ENCODE measurements around the gene CFAP97D1. TPM values are rescaled to one million over a fixed set of nuclear protein-coding genes. Genes with fewer than 3 reads are reported as not detected.

CFAP97D1 gene
- total RNA-seq, 2 experiments from 2014 or later, result not detected

DNA sequence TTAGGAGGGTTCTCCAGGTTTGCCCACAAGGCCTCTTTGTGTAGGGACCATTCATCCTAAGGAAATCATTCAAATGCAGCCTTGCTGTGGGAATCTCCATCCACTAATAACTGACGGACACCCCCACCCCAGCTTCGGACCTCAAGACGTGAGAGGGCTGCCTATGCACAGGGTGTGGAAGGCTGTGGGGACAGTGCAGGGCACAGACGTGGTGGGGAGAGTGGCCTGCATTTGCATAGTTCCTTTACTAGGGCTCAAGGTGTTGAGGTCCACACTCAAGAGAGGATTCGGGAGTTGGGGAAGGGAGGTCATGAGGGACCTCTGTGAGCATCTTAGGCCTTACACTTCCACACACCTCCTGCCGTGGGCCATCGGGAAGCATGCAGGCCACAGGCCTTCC lies 11.3 kb upstream of the CFAP97D1 start:
- CTCF ChIA-PET, result interaction anchor here (0.7 to 1.7 kb wide), 3 partner anchors 8 to 75 kb away, joined by 3 to 8 read pairs (median 4); no protein-coding TSS in a partner anchor

DNA sequence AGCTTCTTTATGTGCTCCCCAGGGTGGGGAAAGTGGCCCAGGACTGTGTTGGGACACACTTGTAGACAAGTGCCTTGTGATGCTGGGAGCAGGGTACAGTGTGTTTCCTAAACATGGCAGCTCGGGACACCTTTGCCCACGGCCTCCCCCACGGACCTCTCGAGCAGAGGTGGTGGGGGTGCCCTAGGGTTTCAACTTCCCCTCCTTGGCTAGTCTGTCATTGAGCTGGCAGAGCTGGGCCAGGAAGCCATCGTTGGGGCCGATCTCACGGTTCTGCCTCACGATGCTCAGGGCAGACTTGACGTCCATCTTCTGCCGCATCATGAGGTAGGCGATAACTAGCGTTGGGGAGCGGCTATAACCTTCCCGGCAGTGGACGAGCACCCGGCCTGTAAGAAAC lies 10.8 kb upstream of the CFAP97D1 start:
- H3K9me3 Mint-ChIP-seq (ENCODE audit: insufficient read depth), result no peaks in the 10 kb centered on the region
- H3K27me3 Mint-ChIP-seq (ENCODE audit: low read depth), result peaks cover 3% of the 10 kb centered on the region
- peaks cover 9% of the 10 kb centered on the region for H3K4me1 Mint-ChIP-seq (ENCODE audit: low read depth)
- POLR2A ChIA-PET, result no interaction called here
- no peak for DNase-seq
- CTCF ChIA-PET, result interaction anchor here (1.4 to 1.7 kb wide), 2 partner anchors 9 to 75 kb away, joined by 4 to 8 read pairs; no protein-coding TSS in a partner anchor
- H3K36me3 Mint-ChIP-seq (ENCODE audit: low read depth), result peaks cover 10% of the 10 kb centered on the region
- no peak overlapping the region for H3K27ac Mint-ChIP-seq
- no peak overlapping the region for H3K4me3 Mint-ChIP-seq
- ATAC-seq, result no peak

More for the DNA sequence above, 11.3 kb upstream of the CFAP97D1 start:
- Mint-ChIP-seq H3K36me3 (ENCODE audit: low read depth) (peaks cover 10% of the 10 kb centered on the region), H3K4me3 (no peak overlapping the region), H3K27ac (no peak overlapping the region), H3K4me1 (ENCODE audit: low read depth) (peaks cover 9% of the 10 kb centered on the region), H3K9me3 (ENCODE audit: insufficient read depth) (no peaks in the 10 kb centered on the region), H3K27me3 (ENCODE audit: low read depth) (peaks cover 3% of the 10 kb centered on the region)
- DNase-seq, result no peak
- POLR2A ChIA-PET, result no interaction called here
- ATAC-seq, result no peak

DNA sequence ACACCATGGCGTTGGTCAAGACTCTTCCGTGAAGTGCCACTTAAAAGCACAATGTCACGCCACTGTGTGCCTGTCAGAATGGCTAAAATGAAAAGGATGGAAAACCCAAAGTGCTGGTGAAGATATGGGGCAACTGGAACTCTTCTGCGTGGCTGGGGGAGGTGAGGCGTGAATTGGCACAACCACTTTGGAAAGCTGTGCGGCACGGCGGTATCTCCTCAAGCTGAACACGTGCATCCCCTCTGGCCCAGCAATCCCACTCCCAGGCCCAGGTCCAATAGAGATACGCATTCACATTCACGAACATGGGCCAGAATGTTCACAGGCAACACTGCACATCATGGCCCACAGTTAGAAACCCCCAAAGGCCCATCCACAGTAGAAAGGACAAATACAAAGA lies 10.4 kb upstream of the CFAP97D1 start:
- Mint-ChIP-seq H3K36me3 (ENCODE audit: low read depth) (peaks cover 10% of the 10 kb centered on the region), H3K27me3 (ENCODE audit: low read depth) (peaks cover 3% of the 10 kb centered on the region), H3K4me1 (ENCODE audit: low read depth) (peaks cover 9% of the 10 kb centered on the region), H3K9me3 (ENCODE audit: insufficient read depth) (no peaks in the 10 kb centered on the region), H3K4me3 (no peak overlapping the region), H3K27ac (no peak overlapping the region)
- ChIA-PET POLR2A (no interaction called here), CTCF (interaction anchor here (1.4 to 1.7 kb wide), 2 partner anchors 9 to 76 kb away, joined by 4 to 8 read pairs; no protein-coding TSS in a partner anchor)
- no peak for DNase-seq
- ATAC-seq, result no peak

DNA sequence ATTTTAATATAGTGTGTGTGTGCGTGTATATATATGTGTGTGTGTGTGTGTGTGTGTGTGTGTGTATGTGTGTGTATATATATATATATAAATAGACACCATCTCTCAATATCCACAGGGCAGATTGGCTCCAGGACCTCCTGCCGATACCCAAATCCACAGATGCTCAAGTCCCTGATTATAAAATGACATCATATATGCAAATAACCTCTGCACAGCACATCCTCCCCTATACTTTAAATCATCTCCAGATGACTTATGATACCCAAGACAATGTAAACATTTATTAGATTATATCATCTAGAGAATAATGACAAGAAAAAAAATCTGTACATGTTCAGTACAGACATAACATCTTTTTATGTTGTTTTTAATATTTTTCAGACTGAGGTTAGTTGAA lies 9.3 kb upstream of the CFAP97D1 start:
- Mint-ChIP-seq H3K9me3 (ENCODE audit: insufficient read depth) (no peaks in the 10 kb centered on the region), H3K36me3 (ENCODE audit: low read depth) (peaks cover 12% of the 10 kb centered on the region), H3K27ac (no peak overlapping the region), H3K27me3 (ENCODE audit: low read depth) (no peaks in the 10 kb centered on the region), H3K4me1 (ENCODE audit: low read depth) (peaks cover 9% of the 10 kb centered on the region), H3K4me3 (no peak overlapping the region)
- no peak for ATAC-seq
- ChIA-PET POLR2A (no interaction called here), CTCF (interaction anchor here (1.7 kb wide), 1 partner anchor 77 kb away, joined by 4 read pairs; no protein-coding TSS in a partner anchor)
- no peak for DNase-seq

DNA sequence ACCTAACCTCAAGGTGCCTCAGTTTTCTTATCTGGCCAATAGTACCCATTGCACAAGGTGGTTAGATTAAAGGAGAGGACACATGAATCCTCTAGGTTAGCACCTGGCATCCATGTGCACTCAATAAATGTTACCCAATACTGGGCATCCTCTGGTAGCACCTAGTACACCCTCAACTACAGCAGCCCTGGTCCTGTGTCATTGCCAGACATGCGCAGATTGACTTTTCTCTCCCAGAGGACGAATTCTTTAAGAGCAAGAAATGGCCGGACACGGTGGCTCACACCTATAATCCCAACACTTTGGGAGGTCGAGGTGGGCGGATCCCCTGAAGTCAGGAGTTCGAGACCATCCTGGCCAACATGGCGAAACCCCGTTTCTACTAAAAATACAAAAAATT lies 8.8 kb upstream of the CFAP97D1 start:
- no peak overlapping the region for H3K4me3 Mint-ChIP-seq
- POLR2A ChIA-PET, result no interaction called here

DNA sequence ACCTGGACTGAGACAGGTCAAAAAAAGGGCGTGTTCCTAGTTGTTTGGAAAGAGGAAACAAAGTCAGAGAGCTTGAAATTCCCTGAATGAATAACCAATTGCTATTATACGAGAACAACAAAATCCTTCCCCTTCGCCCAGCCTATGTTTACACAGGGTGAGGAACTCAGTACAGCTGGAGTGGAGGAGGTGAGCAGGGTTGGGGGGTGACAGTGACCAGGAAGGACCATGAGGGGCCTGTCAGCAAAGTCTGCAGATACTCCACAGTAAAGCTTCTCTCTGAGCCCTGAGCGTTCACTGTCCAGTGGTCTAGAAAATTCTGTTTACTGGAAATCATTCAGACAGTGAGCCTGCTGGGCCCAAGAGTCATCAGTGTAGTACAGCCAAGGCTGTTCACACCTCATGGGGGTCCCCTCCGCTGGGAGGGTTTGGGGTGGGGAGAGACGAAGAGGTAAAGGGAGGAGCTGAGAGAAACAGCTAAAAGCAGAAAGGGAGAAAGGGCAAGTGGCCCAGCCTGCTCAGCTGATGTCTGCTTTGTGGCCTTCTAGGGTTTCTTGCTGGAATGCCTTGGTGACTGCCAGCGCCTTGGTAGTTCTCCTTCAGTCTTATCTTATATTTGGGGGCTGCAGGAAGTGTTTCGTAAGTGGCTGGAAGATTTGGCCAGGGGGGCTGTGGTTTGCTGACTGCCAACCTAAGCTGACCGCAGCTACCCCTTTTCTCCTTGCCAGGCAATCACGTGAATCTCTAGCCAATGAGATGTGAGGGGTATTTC lies 7.2 kb upstream of the CFAP97D1 start:
- CTCF ChIA-PET, result interaction anchor here (1.2 kb wide), 1 partner anchor 78 kb away, joined by 3 read pairs; no protein-coding TSS in a partner anchor
- DNase-seq, result no peak
- H3K4me3 Mint-ChIP-seq, result no peak overlapping the region
- no peaks in the 10 kb centered on the region for H3K9me3 Mint-ChIP-seq (ENCODE audit: insufficient read depth)
- POLR2A ChIA-PET, result interaction anchor here (0.6 kb wide), 1 partner anchor 520 kb away, joined by 3 read pairs; no protein-coding TSS in a partner anchor
- peaks cover 12% of the 10 kb centered on the region for H3K36me3 Mint-ChIP-seq (ENCODE audit: low read depth)
- peaks cover 9% of the 10 kb centered on the region for H3K4me1 Mint-ChIP-seq (ENCODE audit: low read depth)
- ATAC-seq, result no peak
- H3K27me3 Mint-ChIP-seq (ENCODE audit: low read depth), result no peaks in the 10 kb centered on the region
- peak overlapping the region; percentile 64 for H3K27ac Mint-ChIP-seq

More for the DNA sequence above, 8.8 kb upstream of the CFAP97D1 start:
- H3K36me3 Mint-ChIP-seq (ENCODE audit: low read depth), result peaks cover 12% of the 10 kb centered on the region
- ATAC-seq (no peak), DNase-seq (no peak)
- H3K27me3 Mint-ChIP-seq (ENCODE audit: low read depth), result no peaks in the 10 kb centered on the region
- CTCF ChIA-PET, result no interaction called here
- no peaks in the 10 kb centered on the region for H3K9me3 Mint-ChIP-seq (ENCODE audit: insufficient read depth)
- no peak overlapping the region for H3K27ac Mint-ChIP-seq
- peaks cover 9% of the 10 kb centered on the region for H3K4me1 Mint-ChIP-seq (ENCODE audit: low read depth)

DNA sequence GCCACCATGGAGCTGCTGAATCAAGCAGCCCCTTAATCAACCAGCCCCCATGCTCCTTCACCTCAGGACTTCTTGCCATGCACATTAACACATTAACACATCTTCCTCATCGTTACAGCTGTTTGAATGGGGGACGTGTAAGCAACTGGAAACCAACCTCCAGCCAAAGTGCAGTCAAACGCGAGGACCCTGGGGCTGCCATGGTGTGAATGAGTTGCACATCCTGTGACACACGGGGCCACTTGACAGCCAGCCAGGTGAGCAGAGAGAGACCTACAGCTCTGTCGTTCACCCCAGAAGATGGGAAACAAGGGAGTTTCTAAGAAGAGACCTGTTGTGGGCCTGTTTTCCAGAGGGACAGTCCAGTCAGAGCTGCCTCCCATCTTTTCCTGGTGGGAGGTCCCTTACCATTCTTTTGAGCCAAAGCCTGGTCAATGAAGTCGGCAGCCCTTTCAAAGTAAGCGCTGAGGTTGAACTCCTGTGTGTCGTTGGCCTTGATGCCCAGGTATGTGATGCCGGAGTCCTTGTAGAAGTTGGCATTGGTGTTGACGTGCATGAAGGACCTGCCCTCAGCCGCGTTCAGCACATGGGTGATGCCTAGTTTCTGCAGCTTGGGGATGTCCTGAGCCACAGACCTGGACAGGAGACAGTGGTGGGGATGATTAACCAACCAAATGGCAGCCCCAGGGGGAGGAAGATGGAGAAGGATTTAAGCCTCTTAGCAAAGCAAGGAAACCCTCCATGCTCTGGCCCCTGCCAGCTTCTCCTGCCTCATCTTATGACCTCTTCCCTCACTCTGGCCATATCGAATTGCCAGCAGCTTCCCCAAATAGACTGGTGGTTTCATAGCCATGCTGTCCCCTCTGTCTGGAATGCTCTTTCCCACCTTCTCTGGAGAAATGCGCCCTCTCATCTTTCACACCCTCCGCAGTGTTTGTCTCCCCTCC lies 5.7 kb upstream of the CFAP97D1 start:
- no peak overlapping the region for H3K27ac Mint-ChIP-seq
- peaks cover 3% of the 10 kb centered on the region for H3K27me3 Mint-ChIP-seq (ENCODE audit: low read depth)
- H3K4me3 Mint-ChIP-seq, result no peak overlapping the region
- ChIA-PET CTCF (interaction anchor here (1.1 to 1.9 kb wide), 2 partner anchors 9 to 72 kb away, joined by 3 to 13 read pairs; partner anchors contain the start of gene CD300LG), POLR2A (no interaction called here)
- H3K36me3 Mint-ChIP-seq (ENCODE audit: low read depth), result peaks cover 12% of the 10 kb centered on the region
- H3K4me1 Mint-ChIP-seq (ENCODE audit: low read depth), result peaks cover 14% of the 10 kb centered on the region
- H3K9me3 Mint-ChIP-seq (ENCODE audit: insufficient read depth), result no peaks in the 10 kb centered on the region
- ATAC-seq (no peak), DNase-seq (no peak)

DNA sequence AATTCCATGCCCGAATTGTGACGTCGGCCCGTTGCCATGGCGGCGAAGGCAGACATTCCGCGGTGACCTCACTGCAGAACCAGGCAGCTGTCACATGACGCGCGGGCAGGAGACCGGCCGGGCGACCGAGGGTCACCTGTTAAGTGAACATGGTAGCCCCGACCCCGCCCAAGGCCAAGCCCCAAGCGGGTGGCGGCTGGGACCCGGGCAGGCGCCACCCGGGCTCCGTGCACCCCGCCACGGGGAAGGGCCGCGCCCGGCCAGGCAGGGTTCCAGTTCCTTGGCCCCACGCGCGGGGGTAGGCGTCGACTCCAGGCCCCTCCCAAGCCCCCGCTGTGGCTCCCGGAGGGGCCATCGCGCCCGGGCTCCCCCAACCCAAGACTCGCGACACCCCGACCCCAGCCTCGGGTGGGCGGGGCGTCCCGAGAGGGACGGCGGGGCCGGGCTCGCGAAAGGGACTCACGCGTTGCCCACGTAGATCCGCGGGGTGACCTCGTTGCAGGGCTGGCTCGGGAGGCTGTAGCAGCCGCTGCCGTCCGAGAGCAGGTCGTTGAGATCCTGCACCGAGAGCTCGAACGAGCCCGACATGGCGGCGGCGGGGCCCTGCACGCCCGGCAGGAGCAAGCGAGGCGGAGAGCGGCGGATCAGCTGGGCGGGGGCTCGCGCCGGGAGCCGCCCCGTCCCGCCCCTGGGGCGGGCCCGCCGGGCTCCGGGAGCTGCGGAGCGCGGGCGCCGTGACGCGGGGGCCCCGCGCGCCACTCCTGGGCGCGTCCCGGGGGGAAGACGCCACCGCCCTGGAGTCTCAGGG lies 1.7 kb upstream of the CFAP97D1 start, which contains the start of gene DUSP3:
TSS of gene DUSP3 (minus strand) at position 641 of the 808 bp plus-strand sequence. CDS start at position 588, 53 bp downstream.
- DNase-seq (peak; percentile 75), ATAC-seq (peak; percentile 97)
- Mint-ChIP-seq H3K27me3 (ENCODE audit: low read depth) (peaks cover 36% of the 10 kb centered on the region), H3K4me3 (peak within 1 kb of the TSS; percentile 81), H3K4me1 (ENCODE audit: low read depth) (peaks cover 10% of the 10 kb centered on the region), H3K9me3 (ENCODE audit: insufficient read depth) (no peaks in the 10 kb centered on the region), H3K27ac (peak within 1 kb of the TSS; percentile 81), H3K36me3 (ENCODE audit: low read depth) (peaks cover 2% of the 10 kb centered on the region)
- ChIA-PET POLR2A (interaction anchor here (0.6 kb wide), 1 partner anchor 865 kb away, joined by 3 read pairs; no protein-coding TSS in a partner anchor), CTCF (interaction anchor here (0.9 to 1.7 kb wide), 5 partner anchors 9 to 67 kb away, joined by 3 to 6 read pairs (median 4); no protein-coding TSS in a partner anchor)

DNA sequence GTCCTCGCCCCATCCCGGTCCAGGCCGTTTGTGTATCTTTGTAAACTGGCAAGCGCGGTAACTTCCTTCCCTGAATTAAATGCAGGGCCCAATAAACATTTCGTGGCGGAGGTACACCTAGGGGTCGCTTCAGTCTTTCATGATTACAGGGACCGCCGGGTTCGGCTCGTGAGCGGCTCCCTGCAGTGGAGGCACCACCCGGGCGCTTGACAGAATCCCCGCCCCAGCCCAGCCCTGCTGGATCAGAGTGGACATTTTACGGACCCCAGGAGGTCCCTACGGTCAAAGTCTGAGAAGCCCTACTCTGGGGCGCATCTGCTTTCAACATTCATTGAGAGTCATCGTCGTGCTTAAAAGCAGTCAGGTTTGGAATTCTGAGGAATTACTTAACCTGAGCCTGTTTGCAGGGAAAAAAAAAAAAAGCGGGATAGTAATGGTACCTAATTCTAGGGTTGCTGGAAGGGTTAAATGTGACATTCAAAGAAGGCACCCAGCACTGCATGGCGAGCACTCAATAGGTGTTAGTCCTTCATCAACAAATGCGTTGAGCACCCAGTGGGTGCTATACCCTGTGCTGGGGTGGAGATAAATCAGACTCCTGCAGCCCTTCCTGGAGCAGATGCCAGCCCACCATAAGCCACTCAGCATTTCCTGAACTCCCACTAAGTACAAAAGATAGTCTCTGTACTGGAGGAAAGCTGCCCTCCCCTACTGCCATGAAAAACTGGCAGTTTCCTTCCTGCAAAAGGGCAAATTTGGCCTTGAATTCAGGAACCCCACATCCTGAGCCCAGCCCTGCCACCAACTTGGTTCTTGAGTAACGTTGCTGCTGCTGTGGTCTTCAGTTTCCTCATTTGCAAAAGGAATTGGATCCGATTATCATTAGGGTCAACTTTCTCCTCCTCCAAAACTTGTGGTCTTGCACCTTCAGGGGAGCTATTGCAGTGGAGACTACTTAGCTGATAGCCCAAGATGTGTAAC lies 800 bp upstream of the CFAP97D1 start:
- peaks cover 2% of the 10 kb centered on the region for H3K36me3 Mint-ChIP-seq (ENCODE audit: low read depth)
- DNase-seq, result no peak
- peaks cover 8% of the 10 kb centered on the region for H3K4me1 Mint-ChIP-seq (ENCODE audit: low read depth)
- H3K27me3 Mint-ChIP-seq (ENCODE audit: low read depth), result peaks cover 40% of the 10 kb centered on the region
- peak; percentile 54 for ATAC-seq
- ChIA-PET POLR2A (interaction anchor here (0.6 kb wide), 1 partner anchor 865 kb away, joined by 3 read pairs; no protein-coding TSS in a partner anchor), CTCF (interaction anchor here (0.6 to 2.0 kb wide), 7 partner anchors 8 to 66 kb away, joined by 3 to 9 read pairs (median 4); no protein-coding TSS in a partner anchor)
- peak overlapping the region; percentile 81 for H3K4me3 Mint-ChIP-seq
- H3K27ac Mint-ChIP-seq, result peak overlapping the region; percentile 34
- no peaks in the 10 kb centered on the region for H3K9me3 Mint-ChIP-seq (ENCODE audit: insufficient read depth)
